GM23338 (cell line): Measurements from ENCODE around the gene KCNAB2.
A peak's percentile ranks its signal among the peaks of the same experiment; 100 is the strongest.

Experiments used
- CREB1 ChIP-seq: fragments of 250-450 bp; sonication (Bioruptor Pico); IDR thresholded peaks from 2 replicates; pipeline ENCODE4 v1.5.0; 2020; ENCODE audit warnings: low read depth, mild to moderate bottlenecking, moderate library complexity
- CTCF ChIP-seq, 2 experiments: fragments of 200-600 bp in 1 of 2; sonication (generic) in 1 of 2; conservative IDR thresholded peaks; 2 replicates each; pipeline versions ENCODE4 v1.5.1 to v1.6.1; 2016 to 2017; ENCODE audit warnings: antibody characterized with exemption in 2 of 2, low read depth in 2 of 2, mild to moderate bottlenecking in 2 of 2, moderate library complexity in 1 of 2
- EZH2 ChIP-seq: fragments of 200-600 bp; sonication (generic); IDR thresholded peaks from one replicate; pipeline ENCODE4 v1.8.0; 2017; ENCODE audit warnings: antibody characterized with exemption, mild to moderate bottlenecking, low read depth; ENCODE audit not compliant: unreplicated experiment
- EZH2phosphoT487 ChIP-seq: fragments of 200-600 bp; sonication (generic); IDR thresholded peaks from one replicate; pipeline ENCODE4 v1.8.1; 2018; ENCODE audit warnings: antibody characterized with exemption; ENCODE audit not compliant: unreplicated experiment
- JUNB ChIP-seq: IDR thresholded peaks from one replicate; pipeline ENCODE4 v1.6.1; 2016; ENCODE audit warnings: antibody characterized with exemption; ENCODE audit not compliant: unreplicated experiment
- NANOG ChIP-seq: IDR thresholded peaks from 2 replicates; pipeline ENCODE4 v1.6.1; 2016; ENCODE audit warnings: antibody characterized with exemption, borderline replicate concordance
- POLR2AphosphoS5 ChIP-seq: IDR thresholded peaks from 2 replicates; pipeline ENCODE4 v1.6.1; 2016; ENCODE audit warnings: antibody characterized with exemption, low read depth
- REST ChIP-seq: IDR thresholded peaks from one replicate; pipeline ENCODE4 v1.6.1; 2018; ENCODE audit warnings: antibody characterized with exemption; ENCODE audit not compliant: unreplicated experiment
- ZNF331 ChIP-seq: fragments of 250-450 bp; sonication (Bioruptor Pico); IDR thresholded peaks from 2 replicates; pipeline ENCODE4 v1.5.0; 2020; ENCODE audit warnings: low read depth, mild to moderate bottlenecking, moderate library complexity
- TF ChIP-seq, protein P1 (sequence below): IDR thresholded peaks from 2 replicates; pipeline ENCODE4 v1.6.1; 2016; ENCODE audit warnings: antibody characterized with exemption

DNA sequence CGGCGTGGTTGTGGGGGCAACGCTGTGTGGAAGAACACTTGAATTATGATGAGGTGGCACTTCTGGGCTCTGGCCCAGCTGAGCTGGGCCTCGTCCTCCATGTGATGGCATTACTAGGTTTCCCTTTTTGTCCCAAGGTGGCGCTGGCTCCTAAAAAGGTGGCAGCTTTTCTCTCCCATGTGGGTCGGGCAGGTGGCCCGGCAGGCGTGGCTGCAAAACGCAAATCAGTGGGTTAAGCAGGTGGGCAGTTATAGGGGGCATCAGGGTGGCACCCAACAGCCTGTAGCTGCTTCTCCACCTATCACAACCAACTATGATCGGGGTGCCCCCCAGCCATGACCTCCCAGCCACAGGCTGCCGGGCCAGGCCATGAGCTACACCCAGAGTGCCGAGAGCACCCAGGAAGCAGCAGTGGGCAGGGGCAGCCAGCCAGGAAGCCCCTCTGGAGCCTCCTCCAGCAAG is 59.6 kb downstream of the KCNAB2 start:
- TF ChIP-seq EZH2phosphoT487 (no peak), EZH2 (no peak), CTCF (conservative IDR thresholded peaks at IDR 0.05; ENCODE audit: low read depth in 2 of 2) (peak in 1 of 2 experiments; percentile 54; a peak in 3 of 4 replicates), POLR2AphosphoS5 (no peak), NANOG (no peak), JUNB (no peak), ZNF331 (CRISPR knock-in tag) (no peak), REST (no peak), CREB1 (CRISPR knock-in tag) (no peak)
- TF ChIP-seq, protein P1, sequence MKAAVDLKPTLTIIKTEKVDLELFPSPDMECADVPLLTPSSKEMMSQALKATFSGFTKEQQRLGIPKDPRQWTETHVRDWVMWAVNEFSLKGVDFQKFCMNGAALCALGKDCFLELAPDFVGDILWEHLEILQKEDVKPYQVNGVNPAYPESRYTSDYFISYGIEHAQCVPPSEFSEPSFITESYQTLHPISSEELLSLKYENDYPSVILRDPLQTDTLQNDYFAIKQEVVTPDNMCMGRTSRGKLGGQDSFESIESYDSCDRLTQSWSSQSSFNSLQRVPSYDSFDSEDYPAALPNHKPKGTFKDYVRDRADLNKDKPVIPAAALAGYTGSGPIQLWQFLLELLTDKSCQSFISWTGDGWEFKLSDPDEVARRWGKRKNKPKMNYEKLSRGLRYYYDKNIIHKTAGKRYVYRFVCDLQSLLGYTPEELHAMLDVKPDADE: no peak
